ENCODE measurements around the gene RPL10.

The RPL10 gene

DNA sequence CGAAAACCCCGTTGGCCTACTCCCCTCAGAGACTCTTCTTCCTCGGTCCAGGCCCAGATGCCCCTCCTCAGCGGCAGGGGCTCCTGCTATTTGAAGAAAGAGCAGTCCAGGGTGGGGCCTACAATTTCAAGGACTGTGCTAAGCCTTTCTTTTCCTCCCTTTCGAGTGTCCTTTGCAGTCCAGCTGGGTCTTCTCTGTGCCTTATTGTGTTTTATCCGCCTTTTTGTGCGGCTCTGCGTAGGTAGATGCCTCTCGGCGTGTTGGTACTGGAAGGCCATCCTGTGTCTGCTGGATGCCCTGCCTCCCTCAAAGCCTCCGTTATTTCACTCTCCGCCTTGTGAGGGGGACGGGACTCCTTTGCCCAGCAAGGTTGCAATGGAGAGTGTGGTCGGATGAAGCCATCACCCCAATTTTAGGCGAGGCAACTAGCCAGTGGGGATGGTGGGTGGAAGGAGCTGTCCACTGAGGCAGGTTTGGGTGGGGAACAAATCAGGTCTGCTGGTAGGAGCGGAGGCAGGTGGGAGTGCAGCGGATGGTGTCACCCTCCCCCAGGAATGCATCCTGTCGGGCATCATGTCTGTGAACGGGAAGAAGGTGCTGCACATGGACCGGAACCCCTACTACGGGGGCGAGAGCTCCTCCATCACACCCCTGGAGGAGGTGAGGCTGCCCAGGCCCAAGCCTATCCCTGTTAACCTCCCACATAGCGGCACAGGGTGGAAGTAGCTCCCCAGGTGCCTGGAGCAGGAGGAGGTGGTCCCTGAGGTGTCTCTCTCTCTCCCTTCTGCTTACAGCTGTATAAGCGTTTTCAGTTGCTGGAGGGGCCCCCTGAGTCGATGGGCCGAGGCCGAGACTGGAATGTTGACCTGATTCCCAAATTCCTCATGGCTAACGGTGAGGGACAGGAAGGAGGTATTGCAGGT lies 40.1 kb downstream of the RPL10 start:
- peaks cover 47% of the 10 kb centered on the region for H3K36me3 Mint-ChIP-seq (ENCODE audit: insufficient read depth)
- peaks cover 4 to 17% of the 10 kb centered on the region in 2 donors for H3K4me1 Mint-ChIP-seq (ENCODE audit: low read depth in 2 of 2)
- DNase-seq (no peak), ATAC-seq (replicated peaks) (no peak)
- H3K4me3 Mint-ChIP-seq: peak overlapping the region; percentile 81 to 89
- peak overlapping the region; percentile 85 to 87 for H3K27ac Mint-ChIP-seq
- H3K9me3 Mint-ChIP-seq: no peaks in the 10 kb centered on the region
- H3K27me3 Mint-ChIP-seq: no peaks in the 10 kb centered on the region

DNA sequence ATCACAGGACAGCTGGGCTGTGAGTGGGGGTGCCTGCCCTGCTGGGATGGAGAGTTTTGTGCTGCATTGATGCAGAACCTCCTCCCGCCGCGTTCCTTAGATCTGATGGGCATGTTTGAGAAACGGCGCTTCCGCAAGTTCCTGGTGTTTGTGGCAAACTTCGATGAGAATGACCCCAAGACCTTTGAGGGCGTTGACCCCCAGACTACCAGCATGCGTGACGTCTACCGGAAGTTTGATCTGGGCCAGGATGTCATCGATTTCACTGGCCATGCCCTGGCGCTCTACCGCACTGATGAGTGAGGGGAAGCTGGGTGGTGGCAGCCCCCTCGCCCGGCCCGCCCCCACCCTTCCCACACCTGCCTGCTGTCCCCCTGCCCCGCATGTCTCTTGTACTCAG lies 41.7 kb downstream of the RPL10 start:
- Mint-ChIP-seq H3K4me3 (no peak overlapping the region), H3K36me3 (ENCODE audit: insufficient read depth) (peaks cover 44% of the 10 kb centered on the region), H3K27me3 (no peaks in the 10 kb centered on the region), H3K9me3 (no peaks in the 10 kb centered on the region), H3K27ac (no peak overlapping the region), H3K4me1 (ENCODE audit: low read depth in 2 of 2) (peaks cover 4 to 20% of the 10 kb centered on the region in 2 donors)
- ATAC-seq (replicated peaks) (no peak), DNase-seq (no peak)

DNA sequence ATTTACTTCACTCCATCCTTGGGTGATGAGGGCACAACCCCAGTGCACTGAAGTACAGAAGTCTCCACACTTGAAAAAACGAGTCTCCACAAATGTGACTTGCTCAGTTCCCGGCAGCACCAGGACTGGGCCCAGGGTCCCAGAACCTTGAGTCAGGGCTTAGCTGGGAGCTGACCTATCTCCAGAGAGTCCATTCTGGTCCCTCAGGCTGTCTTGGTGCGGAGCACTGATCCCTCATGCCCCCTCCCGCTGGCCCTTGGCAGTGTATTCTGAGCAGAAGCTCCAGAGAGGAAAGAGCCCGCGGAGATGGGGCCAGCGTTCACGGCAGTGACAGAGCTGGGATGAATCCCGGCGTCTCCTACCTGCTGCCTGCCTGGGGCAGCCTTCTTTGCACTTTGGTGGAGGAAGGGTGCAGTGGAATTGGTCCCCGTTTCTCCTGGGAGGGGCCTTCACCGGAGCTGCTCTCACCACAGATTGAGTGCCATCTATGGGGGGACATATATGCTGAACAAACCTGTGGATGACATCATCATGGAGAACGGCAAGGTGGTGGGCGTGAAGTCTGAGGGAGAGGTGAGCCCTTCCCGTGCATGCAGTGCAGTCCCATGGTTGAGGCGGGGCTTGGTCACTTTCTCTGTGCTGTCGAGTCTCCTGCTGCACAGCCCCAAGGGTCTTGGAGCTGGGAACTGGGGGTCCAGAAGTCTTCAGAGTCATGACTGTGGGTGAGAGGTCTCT lies 42.6 kb downstream of the RPL10 start:
- no peak for DNase-seq
- no peaks in the 10 kb centered on the region for H3K9me3 Mint-ChIP-seq
- peaks cover 40% of the 10 kb centered on the region for H3K36me3 Mint-ChIP-seq (ENCODE audit: insufficient read depth)
- no peak overlapping the region for H3K27ac Mint-ChIP-seq
- H3K4me1 Mint-ChIP-seq (ENCODE audit: low read depth in 2 of 2): peaks cover 4 to 20% of the 10 kb centered on the region in 2 donors
- H3K4me3 Mint-ChIP-seq: peak overlapping the region in 1 of 2 donors; percentile 38
- ATAC-seq (replicated peaks): no peak
- H3K27me3 Mint-ChIP-seq: no peaks in the 10 kb centered on the region

DNA sequence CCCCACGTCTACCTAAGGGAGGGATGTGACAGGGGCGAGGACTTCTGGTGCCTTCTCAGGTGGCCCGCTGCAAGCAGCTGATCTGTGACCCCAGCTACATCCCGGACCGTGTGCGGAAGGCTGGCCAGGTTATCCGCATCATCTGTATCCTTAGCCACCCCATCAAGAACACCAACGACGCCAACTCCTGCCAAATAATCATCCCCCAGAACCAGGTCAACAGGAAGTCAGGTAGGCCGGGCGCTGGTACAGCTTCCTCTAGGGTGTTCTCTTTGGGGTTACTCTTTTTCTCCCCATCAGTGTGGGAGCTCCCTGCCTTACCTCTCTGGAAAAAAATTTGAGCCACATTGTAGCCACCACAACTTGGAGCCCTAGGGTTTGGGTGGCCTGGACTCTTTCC lies 43.4 kb downstream of the RPL10 start:
- Mint-ChIP-seq H3K4me1 (ENCODE audit: low read depth in 2 of 2) (peaks cover 0 to 21% of the 10 kb centered on the region in 2 donors), H3K36me3 (ENCODE audit: insufficient read depth) (peaks cover 34% of the 10 kb centered on the region), H3K27me3 (no peaks in the 10 kb centered on the region), H3K9me3 (no peaks in the 10 kb centered on the region), H3K4me3 (peak overlapping the region in 1 of 2 donors; percentile 38), H3K27ac (no peak overlapping the region)
- ATAC-seq (replicated peaks): peak; percentile 54
- peak in 1 of 3 experiments; percentile 20 for DNase-seq

DNA sequence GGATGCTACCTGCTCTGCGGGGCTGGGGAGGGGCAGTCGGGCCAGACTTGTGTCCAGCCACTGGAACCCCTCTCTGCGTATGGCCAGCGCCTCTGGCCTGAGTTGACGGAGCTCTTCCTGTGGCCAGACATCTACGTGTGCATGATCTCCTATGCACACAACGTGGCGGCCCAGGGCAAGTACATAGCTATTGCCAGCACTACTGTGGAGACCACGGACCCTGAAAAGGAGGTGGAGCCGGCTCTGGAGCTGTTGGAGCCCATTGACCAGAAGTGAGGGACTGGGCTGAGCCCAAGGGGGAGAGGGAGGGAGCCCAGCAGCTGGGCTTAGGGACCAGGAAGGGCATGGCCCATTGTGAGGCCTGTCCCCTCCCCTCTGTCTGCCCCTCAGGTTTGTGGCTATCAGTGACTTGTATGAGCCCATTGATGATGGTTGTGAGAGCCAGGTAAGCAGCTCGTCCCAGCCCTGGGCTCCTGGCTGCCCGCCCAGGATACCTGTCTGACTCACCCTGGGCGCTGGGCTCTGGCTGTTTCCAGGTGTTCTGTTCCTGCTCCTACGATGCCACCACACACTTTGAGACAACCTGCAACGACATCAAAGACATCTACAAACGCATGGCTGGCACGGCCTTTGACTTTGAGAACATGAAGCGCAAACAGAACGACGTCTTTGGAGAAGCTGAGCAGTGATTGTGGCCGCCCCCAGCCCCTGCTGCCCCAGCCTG lies 44.0 kb downstream of the RPL10 start:
- no peak overlapping the region for H3K27ac Mint-ChIP-seq
- peaks cover 34% of the 10 kb centered on the region for H3K36me3 Mint-ChIP-seq (ENCODE audit: insufficient read depth)
- H3K4me3 Mint-ChIP-seq: peak overlapping the region in 1 of 2 donors; percentile 38

DNA sequence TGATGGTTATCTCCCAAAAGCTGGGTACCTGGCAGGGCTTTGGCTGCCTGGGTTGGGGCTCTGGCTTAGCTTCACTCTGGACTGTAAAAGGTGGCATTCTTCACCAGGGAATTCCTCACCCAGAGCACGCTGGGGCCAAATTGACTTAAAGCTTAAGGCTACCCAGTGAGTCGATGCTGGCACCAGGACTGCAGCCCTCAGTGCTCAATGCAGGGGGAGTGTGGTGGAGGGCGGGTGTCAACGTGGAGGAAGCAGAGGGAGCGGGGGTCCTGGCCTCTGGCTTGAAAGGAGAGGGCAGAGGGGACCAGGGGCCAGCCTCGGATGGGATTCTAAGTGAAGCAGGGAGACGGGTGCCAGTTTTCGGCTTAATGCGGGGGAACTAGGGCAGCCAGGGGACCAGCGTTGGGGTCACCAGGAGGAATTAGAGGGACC lies 45.3 kb downstream of the RPL10 start:
- Mint-ChIP-seq H3K27me3 (no peaks in the 10 kb centered on the region), H3K4me3 (peak overlapping the region; percentile 78 to 84), H3K9me3 (no peaks in the 10 kb centered on the region), H3K36me3 (ENCODE audit: insufficient read depth) (peaks cover 29% of the 10 kb centered on the region), H3K4me1 (ENCODE audit: low read depth in 2 of 2) (peaks cover 0 to 17% of the 10 kb centered on the region in 2 donors), H3K27ac (peak overlapping the region; percentile 79 to 89)
- DNase-seq (no peak), ATAC-seq (replicated peaks) (no peak)

More for the DNA sequence above, 44.0 kb downstream of the RPL10 start:
- DNase-seq: no peak
- Mint-ChIP-seq H3K4me1 (ENCODE audit: low read depth in 2 of 2) (peaks cover 0 to 23% of the 10 kb centered on the region in 2 donors), H3K9me3 (no peaks in the 10 kb centered on the region), H3K27me3 (no peaks in the 10 kb centered on the region)
- ATAC-seq (replicated peaks): no peak

DNA sequence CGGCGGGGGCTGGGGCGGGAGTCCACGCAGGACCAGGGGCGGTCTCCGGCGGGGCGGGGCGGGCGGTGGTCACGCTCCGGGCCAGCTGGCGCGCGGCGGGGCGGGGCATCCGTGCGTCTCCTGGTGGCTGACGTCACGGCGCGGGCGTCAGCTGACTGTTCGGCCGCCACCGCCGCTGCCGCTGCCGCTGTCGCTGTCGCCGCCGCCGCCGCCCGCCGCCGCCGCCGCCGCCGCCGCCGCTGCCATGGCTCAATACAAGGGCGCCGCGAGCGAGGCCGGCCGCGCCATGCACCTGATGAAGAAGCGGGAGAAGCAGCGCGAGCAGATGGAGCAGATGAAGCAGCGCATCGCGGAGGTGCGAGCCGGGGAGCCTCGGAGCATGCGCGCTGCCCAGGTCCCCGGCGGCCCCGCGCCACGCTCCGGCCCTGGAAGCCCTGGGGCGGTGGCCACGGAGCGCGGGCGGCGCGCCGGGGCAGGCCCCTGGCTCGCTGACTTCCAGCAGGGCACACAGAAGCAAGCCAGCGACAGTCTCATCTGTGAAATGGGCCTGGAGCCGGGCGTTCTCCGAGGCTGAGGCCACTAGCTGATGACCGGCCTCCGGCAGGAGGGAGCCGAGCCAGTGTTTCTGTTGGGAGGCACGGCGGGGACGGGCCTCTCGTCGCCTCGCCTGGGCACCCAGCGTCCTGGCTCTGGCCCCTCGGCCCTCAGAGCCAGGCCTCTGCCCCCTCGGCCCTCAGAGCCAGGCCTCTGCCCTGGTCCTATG lies 46.0 kb downstream of the RPL10 start, which contains the start of gene FAM50A:
Gene FAM50A (plus strand): TSS at position 150 of the 763 bp plus-strand sequence. CDS start 95 bp downstream, at position 245.
- H3K36me3 Mint-ChIP-seq (ENCODE audit: insufficient read depth): peaks cover 29% of the 10 kb centered on the region
- DNase-seq (peak; percentile 56 to 67 (median 58)), ATAC-seq (replicated peaks) (peak; percentile 73)
- no peaks in the 10 kb centered on the region for H3K27me3 Mint-ChIP-seq
- peaks cover 0 to 17% of the 10 kb centered on the region in 2 donors for H3K4me1 Mint-ChIP-seq (ENCODE audit: low read depth in 2 of 2)
- H3K9me3 Mint-ChIP-seq: no peaks in the 10 kb centered on the region
- peak within 1 kb of the TSS; percentile 79 to 89 for H3K27ac Mint-ChIP-seq
- H3K4me3 Mint-ChIP-seq: peak within 1 kb of the TSS; percentile 78 to 84

DNA sequence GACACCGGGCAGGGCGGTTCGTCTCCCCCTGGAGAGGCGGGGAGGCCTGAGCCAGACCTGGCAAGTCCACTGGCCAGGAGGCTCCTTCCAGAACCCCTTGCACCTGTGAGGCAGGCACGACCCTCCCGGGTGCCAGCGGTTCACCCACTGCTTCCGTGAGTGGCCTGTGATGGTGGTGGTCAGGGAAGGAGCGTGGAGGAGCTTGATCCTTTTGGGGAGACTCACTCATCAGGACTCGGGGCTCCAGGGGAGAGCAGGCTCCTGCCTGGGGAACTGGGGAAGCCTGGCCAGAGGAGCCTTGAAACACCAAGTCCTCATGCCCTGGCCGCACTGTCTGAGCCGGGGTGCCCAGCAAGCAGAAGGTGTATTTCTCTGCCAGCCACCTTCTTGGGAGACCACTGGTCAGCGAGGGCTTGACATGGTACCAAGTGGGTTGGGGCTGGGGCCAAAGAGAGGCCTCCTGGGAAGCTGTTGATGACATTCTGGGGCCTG lies 46.6 kb downstream of the RPL10 start:
- H3K4me3 Mint-ChIP-seq: peak overlapping the region; percentile 29 to 45
- H3K27me3 Mint-ChIP-seq: no peaks in the 10 kb centered on the region
- ATAC-seq (replicated peaks) (no peak), DNase-seq (no peak)
- no peak overlapping the region for H3K27ac Mint-ChIP-seq
- H3K36me3 Mint-ChIP-seq (ENCODE audit: insufficient read depth): peaks cover 29% of the 10 kb centered on the region
- peaks cover 0 to 17% of the 10 kb centered on the region in 2 donors for H3K4me1 Mint-ChIP-seq (ENCODE audit: low read depth in 2 of 2)
- H3K9me3 Mint-ChIP-seq: no peaks in the 10 kb centered on the region

DNA sequence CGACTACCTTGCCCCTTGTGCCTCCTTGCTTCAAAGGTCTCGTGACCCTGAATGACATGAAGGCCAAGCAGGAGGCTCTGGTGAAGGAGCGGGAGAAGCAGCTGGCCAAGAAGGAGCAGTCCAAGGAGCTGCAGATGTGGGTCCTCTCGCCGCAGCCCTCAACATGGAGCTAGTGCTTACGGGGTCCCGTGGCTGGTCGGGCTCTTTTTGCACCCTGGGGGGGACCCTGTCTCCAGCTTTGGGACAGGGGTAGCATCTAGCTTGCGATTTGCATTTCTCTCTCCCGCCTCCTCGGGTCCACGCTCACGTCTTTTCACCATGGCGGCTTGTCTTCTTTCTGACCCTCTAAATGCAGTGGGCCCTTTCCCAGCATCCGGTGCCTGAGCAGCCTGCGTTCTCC lies 47.6 kb downstream of the RPL10 start:
- Mint-ChIP-seq H3K27me3 (no peaks in the 10 kb centered on the region), H3K4me3 (peak overlapping the region; percentile 47 to 55), H3K4me1 (ENCODE audit: low read depth in 2 of 2) (peaks cover 0 to 15% of the 10 kb centered on the region in 2 donors), H3K36me3 (ENCODE audit: insufficient read depth) (peaks cover 22% of the 10 kb centered on the region), H3K27ac (no peak overlapping the region), H3K9me3 (no peaks in the 10 kb centered on the region)
- no peak for DNase-seq
- no peak for ATAC-seq (replicated peaks)

DNA sequence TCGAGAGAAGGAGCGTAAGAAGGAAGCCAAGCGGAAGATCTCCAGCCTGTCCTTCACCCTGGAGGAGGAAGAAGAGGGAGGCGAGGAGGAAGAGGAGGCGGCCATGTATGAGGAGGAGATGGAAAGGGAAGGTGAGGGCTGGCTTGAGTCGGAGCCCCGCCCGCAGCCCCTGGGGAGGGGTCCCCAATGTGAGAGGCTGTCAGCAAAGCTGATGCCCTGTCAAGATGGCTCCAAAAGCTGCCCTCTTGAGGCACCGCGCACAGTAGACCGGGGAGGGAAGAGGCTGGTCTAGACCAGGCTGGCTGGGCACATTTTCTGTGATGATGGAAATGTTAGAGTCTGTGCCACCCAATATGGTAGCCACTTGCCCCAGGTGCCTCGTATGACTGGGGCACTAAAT lies 48.3 kb downstream of the RPL10 start:
- Mint-ChIP-seq H3K4me3 (no peak overlapping the region), H3K4me1 (ENCODE audit: low read depth in 2 of 2) (peaks cover 0 to 15% of the 10 kb centered on the region in 2 donors), H3K27ac (peak overlapping the region; percentile 49 to 89), H3K9me3 (no peaks in the 10 kb centered on the region), H3K36me3 (ENCODE audit: insufficient read depth) (peaks cover 18% of the 10 kb centered on the region), H3K27me3 (no peaks in the 10 kb centered on the region)
- DNase-seq (no peak), ATAC-seq (replicated peaks) (no peak)

DNA sequence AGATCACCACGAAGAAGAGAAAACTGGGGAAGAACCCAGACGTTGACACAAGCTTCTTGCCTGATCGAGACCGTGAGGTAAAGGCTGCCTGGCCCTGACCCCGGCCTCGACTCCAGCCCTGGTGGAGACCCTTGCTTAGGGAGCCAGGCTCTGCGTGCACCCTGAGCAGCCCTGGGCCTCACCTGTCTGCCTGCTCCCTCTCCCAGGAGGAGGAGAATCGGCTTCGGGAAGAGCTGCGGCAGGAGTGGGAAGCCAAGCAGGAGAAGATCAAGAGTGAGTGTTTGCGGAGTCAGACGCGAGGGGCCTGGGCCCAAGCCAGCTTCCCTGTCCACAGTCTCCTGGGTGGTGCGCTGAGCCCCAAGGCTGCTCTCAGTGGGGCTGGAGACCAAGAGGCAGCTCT lies 50.3 kb downstream of the RPL10 start:
- Mint-ChIP-seq H3K4me1 (ENCODE audit: low read depth in 2 of 2) (peaks cover 0 to 9% of the 10 kb centered on the region in 2 donors), H3K27me3 (no peaks in the 10 kb centered on the region)

DNA sequence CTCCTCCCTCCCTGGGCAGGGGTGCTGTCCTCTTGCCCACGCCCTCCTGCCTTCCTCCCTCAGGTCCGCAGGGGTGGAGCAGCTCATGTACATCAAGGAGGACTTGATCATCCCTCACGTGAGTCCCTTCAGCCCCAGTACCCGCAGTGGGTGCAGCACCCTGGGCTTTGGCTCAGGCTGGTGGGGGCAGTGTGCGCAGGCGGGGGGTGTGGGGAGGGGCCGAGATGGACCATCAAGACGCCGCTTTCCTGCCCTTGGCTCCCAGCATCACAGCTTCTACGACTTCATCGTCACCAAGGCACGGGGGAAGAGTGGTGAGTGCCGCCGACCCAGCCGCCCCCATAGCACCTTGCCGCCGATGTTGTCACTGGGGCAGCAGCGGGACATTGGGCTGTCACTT lies 51.4 kb downstream of the RPL10 start:
- no peak for ATAC-seq (replicated peaks)
- Mint-ChIP-seq H3K4me1 (ENCODE audit: low read depth in 2 of 2) (peaks cover 0 to 8% of the 10 kb centered on the region in 2 donors), H3K9me3 (no peaks in the 10 kb centered on the region), H3K4me3 (no peak overlapping the region), H3K27me3 (no peaks in the 10 kb centered on the region), H3K36me3 (ENCODE audit: insufficient read depth) (peaks cover 8% of the 10 kb centered on the region), H3K27ac (no peak overlapping the region)
- DNase-seq: no peak

More for the DNA sequence above, 50.3 kb downstream of the RPL10 start:
- no peaks in the 10 kb centered on the region for H3K9me3 Mint-ChIP-seq
- H3K36me3 Mint-ChIP-seq (ENCODE audit: insufficient read depth): peaks cover 8% of the 10 kb centered on the region
- DNase-seq (no peak), ATAC-seq (replicated peaks) (no peak)
- no peak overlapping the region for H3K4me3 Mint-ChIP-seq
- no peak overlapping the region for H3K27ac Mint-ChIP-seq

Measured in effector memory CD8-positive, alpha-beta T cell (primary cell).